Mesenchymal stem cell (in vitro differentiated cells and primary cell): ENCODE data around the gene MMS19.
A peak's percentile ranks its signal among the peaks of the same experiment; 100 is the strongest.

Source experiments
- DNase-seq: peaks from one replicate; pipeline ENCODE4 v3.0.0-alpha.2; 2013
- H2AFZ ChIP-seq: one replicate; pipeline ENCODE4 v1.6.1; 2013; ENCODE audit warnings: low read depth, mild to moderate bottlenecking, control low read depth, inconsistent platforms, low read length, moderate library complexity
- H2AK5ac ChIP-seq: 2 replicates; pipeline ENCODE4 v1.6.1; 2013; ENCODE audit warnings: low read length, moderate library complexity, mild to moderate bottlenecking, inconsistent platforms; ENCODE audit not compliant: severe bottlenecking
- H2BK120ac ChIP-seq: one replicate; pipeline ENCODE4 v1.6.1; 2013; ENCODE audit warnings: low read depth, mild to moderate bottlenecking, inconsistent platforms, low read length, moderate library complexity
- H2BK12ac ChIP-seq, 2 experiments: one replicate each; pipeline ENCODE4 v1.6.1; 2013; ENCODE audit warnings: inconsistent platforms in 2 of 2, low read length in 2 of 2, mild to moderate bottlenecking in 2 of 2, moderate library complexity in 2 of 2, control low read depth in 1 of 2
- H2BK15ac ChIP-seq: one replicate; pipeline ENCODE4 v1.6.1; 2013; ENCODE audit warnings: mild to moderate bottlenecking, low read depth, inconsistent platforms; ENCODE audit not compliant: poor library complexity, severe bottlenecking
- H2BK5ac ChIP-seq: 2 replicates; pipeline ENCODE4 v1.6.1; 2013; ENCODE audit warnings: low read depth, mild to moderate bottlenecking, low read length, control low read depth, inconsistent platforms; ENCODE audit not compliant: poor library complexity, severe bottlenecking
- H3K14ac ChIP-seq, 2 experiments: one replicate each; pipeline ENCODE4 v1.6.1; 2013; ENCODE audit warnings: inconsistent platforms in 2 of 2, low read length in 2 of 2, control low read depth in 1 of 2, mild to moderate bottlenecking in 1 of 2, moderate library complexity in 1 of 2
- H3K18ac ChIP-seq, 2 experiments: one replicate each; pipeline ENCODE4 v1.6.1; 2013; ENCODE audit warnings: inconsistent platforms in 2 of 2, low read length in 2 of 2, control low read depth in 1 of 2, low read depth in 1 of 2, mild to moderate bottlenecking in 1 of 2
- H3K23ac ChIP-seq, 2 experiments: one replicate each; pipeline ENCODE4 v1.6.1; 2013; ENCODE audit warnings: inconsistent platforms in 2 of 2, low read length in 2 of 2, mild to moderate bottlenecking in 2 of 2, moderate library complexity in 2 of 2, control low read depth in 1 of 2
- H3K27ac ChIP-seq: 2 replicates; pipeline ENCODE4 v1.5.1; 2013; ENCODE audit warnings: mild to moderate bottlenecking, moderate library complexity, low read length, control low read depth, inconsistent platforms; ENCODE audit not compliant: poor library complexity, severe bottlenecking
- H3K27me3 ChIP-seq, 2 experiments: 2 replicates each; pipeline versions ENCODE4 v1.6.1 to v1.7.0; 2013; ENCODE audit warnings: low read length in 2 of 2, mild to moderate bottlenecking in 2 of 2, moderate library complexity in 2 of 2, control low read depth in 1 of 2, inconsistent platforms in 1 of 2; ENCODE audit not compliant: control insufficient read depth in 1 of 2, insufficient read depth in 1 of 2
- H3K36me3 ChIP-seq, 2 experiments: 2 replicates each; pipeline versions ENCODE4 v1.6.1 to v1.7.0; 2013; ENCODE audit warnings: low read length in 2 of 2, control low read depth in 1 of 2, inconsistent platforms in 1 of 2, low read depth in 1 of 2, mild to moderate bottlenecking in 1 of 2; ENCODE audit not compliant: insufficient read depth in 2 of 2, control insufficient read depth in 1 of 2
- H3K4ac ChIP-seq, 2 experiments: one replicate each; pipeline ENCODE4 v1.6.1; 2013; ENCODE audit warnings: inconsistent platforms in 2 of 2, low read length in 2 of 2, mild to moderate bottlenecking in 2 of 2, moderate library complexity in 2 of 2, control low read depth in 1 of 2, low read depth in 1 of 2
- H3K4me1 ChIP-seq: 2 replicates; pipeline ENCODE4 v1.6.1; 2013; ENCODE audit warnings: low read depth, low read length, control low read depth; ENCODE audit not compliant: control insufficient read depth, insufficient read depth
- H3K4me2 ChIP-seq: 2 replicates; pipeline ENCODE4 v1.6.1; 2013; ENCODE audit warnings: low read length, mild to moderate bottlenecking, inconsistent platforms; ENCODE audit not compliant: poor library complexity, severe bottlenecking
- H3K4me3 ChIP-seq, 2 experiments: 2 replicates each; pipeline versions ENCODE4 v1.5.1 to v1.7.0; 2013; ENCODE audit warnings: low read length in 2 of 2, mild to moderate bottlenecking in 2 of 2, control low read depth in 1 of 2, low read depth in 1 of 2; ENCODE audit not compliant: insufficient read depth in 1 of 2
- H3K79me1 ChIP-seq: replicated peaks from 2 replicates; pipeline ENCODE4 v1.6.1; 2013; ENCODE audit warnings: mild to moderate bottlenecking, control low read depth, low read length, inconsistent platforms; ENCODE audit not compliant: poor library complexity, severe bottlenecking
- H3K9ac ChIP-seq: 2 replicates; pipeline ENCODE4 v1.7.0; 2013; ENCODE audit warnings: mild to moderate bottlenecking, low read length, moderate library complexity
- H3K9me3 ChIP-seq: 2 replicates; pipeline ENCODE4 v1.7.0; 2013; ENCODE audit warnings: mild to moderate bottlenecking, low read length; ENCODE audit not compliant: control insufficient read depth
- H4K8ac ChIP-seq: one replicate; pipeline ENCODE4 v1.6.1; 2013; ENCODE audit warnings: inconsistent platforms, mild to moderate bottlenecking, low read length, moderate library complexity
- H4K91ac ChIP-seq: one replicate; pipeline ENCODE4 v1.6.1; 2013; ENCODE audit warnings: mild to moderate bottlenecking, low read length, inconsistent platforms
- WGBS: methylation state at CpG from one replicate; pipeline ENCODE4 v1.1.7; 2013; ENCODE audit warnings: mixed read lengths; 5-methylcytosine and 5-hydroxymethylcytosine counted together

Gene MMS19

DNA sequence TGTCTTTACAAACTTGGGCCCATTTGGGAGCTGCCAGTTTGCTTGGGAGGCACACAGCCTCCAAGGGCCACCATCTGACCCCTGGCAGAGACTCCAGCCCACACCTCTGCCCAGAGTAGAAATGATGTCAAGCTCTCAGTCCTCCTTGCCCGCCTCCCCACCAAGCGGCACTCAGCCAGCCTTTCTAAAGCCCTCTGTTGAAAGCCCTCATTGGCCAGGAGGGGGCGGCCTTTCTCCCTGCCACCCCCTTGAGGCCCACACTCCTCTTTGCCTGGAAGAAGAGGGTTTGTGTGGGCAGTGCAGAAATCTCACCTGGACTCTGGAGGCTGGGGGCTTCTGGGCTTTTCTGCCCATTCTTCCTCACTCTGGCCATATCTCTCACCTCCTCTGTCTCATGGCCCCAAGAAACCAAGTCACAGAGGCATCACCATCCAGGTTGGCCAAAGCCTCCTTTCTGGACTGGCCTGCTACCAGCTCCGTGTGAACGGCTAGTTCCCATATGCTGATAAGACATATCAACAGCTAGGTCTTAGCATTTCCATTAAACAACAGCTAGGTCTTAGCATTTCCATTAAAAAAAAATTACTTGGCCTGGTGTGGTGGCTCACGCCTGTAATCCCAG, 36.6 kb upstream of the MMS19 start:
- WGBS = 80% methylated on average over 6 of the region's 6 CpGs

DNA sequence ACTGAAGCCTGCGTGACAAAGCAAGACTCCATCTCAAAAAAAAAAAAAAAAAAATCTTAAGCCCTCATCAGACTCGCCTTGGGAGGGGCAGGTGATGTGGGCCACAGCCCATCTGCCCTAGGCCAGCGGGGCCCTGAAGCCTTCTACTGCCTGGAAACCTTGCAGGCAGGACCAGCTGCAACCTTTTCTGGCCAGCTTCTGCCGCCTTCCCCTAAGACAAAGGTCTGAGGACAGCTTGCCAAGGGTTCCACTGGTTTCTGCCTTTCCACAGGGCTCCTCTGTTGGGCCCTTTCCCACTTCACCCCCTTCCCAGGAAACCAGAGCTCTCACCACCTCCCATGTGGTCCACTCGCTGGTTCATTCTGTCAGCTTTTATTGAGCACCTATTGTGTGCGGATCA, 35.7 kb upstream of the MMS19 start:
- 84% methylated on average over 6 of the region's 6 CpGs for WGBS
- no peak overlapping the region for H4K8ac ChIP-seq
- H2AK5ac ChIP-seq = peak overlapping the region; percentile 92
- no peaks in the 10 kb centered on the region for H3K36me3 ChIP-seq
- no peak overlapping the region for H3K4me3 ChIP-seq
- H3K14ac ChIP-seq = no peak overlapping the region
- H3K27ac ChIP-seq = peak overlapping the region; percentile 65
- H3K18ac ChIP-seq = no peak overlapping the region
- H2AFZ ChIP-seq = no peak overlapping the region
- peaks cover 43% of the 10 kb centered on the region for H3K4me1 ChIP-seq
- no peak overlapping the region for H3K9ac ChIP-seq
- no peak overlapping the region for H2BK15ac ChIP-seq
- H3K4ac ChIP-seq = peak overlapping the region in 1 of 2 experiments; percentile 62
- no peak overlapping the region for H2BK120ac ChIP-seq
- H3K23ac ChIP-seq = peak overlapping the region in 1 of 2 experiments; percentile 29
- no peaks in the 10 kb centered on the region for H3K9me3 ChIP-seq
- no peaks in the 10 kb centered on the region for H3K27me3 ChIP-seq
- H4K91ac ChIP-seq = no peak overlapping the region
- no peak for DNase-seq
- H3K79me1 ChIP-seq = peaks cover 32% of the 10 kb centered on the region
- no peak overlapping the region for H2BK5ac ChIP-seq
- peak overlapping the region in 1 of 2 experiments; percentile 31 for H2BK12ac ChIP-seq
- H3K4me2 ChIP-seq = no peak overlapping the region

More for the DNA sequence above, 36.6 kb upstream of the MMS19 start:
- no peak overlapping the region for H3K4me3 ChIP-seq
- peaks cover 35% of the 10 kb centered on the region for H3K79me1 ChIP-seq
- no peak overlapping the region for H2BK15ac ChIP-seq
- H3K9me3 ChIP-seq = no peaks in the 10 kb centered on the region
- H3K27me3 ChIP-seq = no peaks in the 10 kb centered on the region
- H3K36me3 ChIP-seq = no peaks in the 10 kb centered on the region
- H3K4me2 ChIP-seq = no peak overlapping the region
- no peak overlapping the region for H2AFZ ChIP-seq
- H3K4ac ChIP-seq = no peak overlapping the region
- no peak overlapping the region for H3K14ac ChIP-seq
- no peak overlapping the region for H3K18ac ChIP-seq
- H2BK12ac ChIP-seq = no peak overlapping the region
- no peak overlapping the region for H2BK120ac ChIP-seq
- no peak overlapping the region for H2BK5ac ChIP-seq
- peaks cover 49% of the 10 kb centered on the region for H3K4me1 ChIP-seq
- H3K27ac ChIP-seq = no peak overlapping the region
- DNase-seq = peak; percentile 50
- peak overlapping the region; percentile 11 for H4K91ac ChIP-seq
- peak overlapping the region in 1 of 2 experiments; percentile 67 for H3K23ac ChIP-seq
- H4K8ac ChIP-seq = peak overlapping the region; percentile 12
- H3K9ac ChIP-seq = no peak overlapping the region
- H2AK5ac ChIP-seq = peak overlapping the region; percentile 88

DNA sequence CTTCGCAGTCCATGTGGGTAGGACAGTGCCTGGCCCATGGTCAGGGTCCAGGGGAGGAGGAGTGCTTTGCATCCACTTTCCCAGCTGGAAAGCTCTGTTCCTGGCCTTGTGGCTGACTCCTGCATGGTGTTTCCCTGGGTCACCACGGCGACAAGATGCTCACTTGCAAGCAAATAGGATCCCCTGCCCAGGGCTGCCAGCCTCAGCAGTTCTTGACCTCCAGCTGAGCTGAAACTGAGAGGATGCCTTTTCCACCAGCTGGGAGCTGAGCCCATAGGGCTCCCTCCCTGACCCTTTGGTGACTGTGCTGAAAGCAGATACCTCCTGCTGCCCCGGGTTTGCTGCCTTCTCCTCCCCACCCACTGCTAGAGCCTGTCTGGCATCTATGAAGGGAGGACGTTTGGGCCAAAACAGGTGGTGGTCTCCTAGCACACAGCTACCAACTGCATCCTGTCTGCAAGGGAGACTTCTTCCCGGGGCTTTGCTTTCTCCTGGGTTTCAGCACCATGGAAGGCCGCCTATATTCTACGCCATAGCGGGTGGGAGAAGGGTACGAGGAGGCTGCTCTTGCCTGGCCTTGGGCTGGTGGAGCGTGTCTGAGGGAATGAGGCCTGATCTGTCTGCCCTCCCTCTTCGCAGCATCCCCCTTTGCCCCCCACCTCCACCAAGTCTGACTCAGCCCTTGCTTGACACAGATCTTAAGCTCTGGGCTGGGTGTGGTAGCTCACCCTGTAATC, 34.9 kb upstream of the MMS19 start:
- Histone ChIP-seq H3K9ac (peak overlapping the region; percentile 36), H3K4me2 (no peak overlapping the region), H2AK5ac (no peak overlapping the region), H3K27me3 (no peaks in the 10 kb centered on the region), H2BK120ac (no peak overlapping the region), H3K23ac (no peak overlapping the region), H2AFZ (no peak overlapping the region), H3K9me3 (no peaks in the 10 kb centered on the region), H3K4me1 (peaks cover 39% of the 10 kb centered on the region), H4K8ac (no peak overlapping the region), H3K36me3 (no peaks in the 10 kb centered on the region), H3K79me1 (peaks cover 32% of the 10 kb centered on the region), H3K4me3 (no peak overlapping the region), H2BK15ac (no peak overlapping the region), H3K4ac (no peak overlapping the region), H3K18ac (no peak overlapping the region), H2BK5ac (no peak overlapping the region), H3K27ac (peak overlapping the region; percentile 65), H3K14ac (peak overlapping the region in 1 of 2 experiments; percentile 50), H4K91ac (no peak overlapping the region), H2BK12ac (no peak overlapping the region)
- DNase-seq = peak; percentile 87
- WGBS = 78% methylated on average over 12 of the region's 12 CpGs

DNA sequence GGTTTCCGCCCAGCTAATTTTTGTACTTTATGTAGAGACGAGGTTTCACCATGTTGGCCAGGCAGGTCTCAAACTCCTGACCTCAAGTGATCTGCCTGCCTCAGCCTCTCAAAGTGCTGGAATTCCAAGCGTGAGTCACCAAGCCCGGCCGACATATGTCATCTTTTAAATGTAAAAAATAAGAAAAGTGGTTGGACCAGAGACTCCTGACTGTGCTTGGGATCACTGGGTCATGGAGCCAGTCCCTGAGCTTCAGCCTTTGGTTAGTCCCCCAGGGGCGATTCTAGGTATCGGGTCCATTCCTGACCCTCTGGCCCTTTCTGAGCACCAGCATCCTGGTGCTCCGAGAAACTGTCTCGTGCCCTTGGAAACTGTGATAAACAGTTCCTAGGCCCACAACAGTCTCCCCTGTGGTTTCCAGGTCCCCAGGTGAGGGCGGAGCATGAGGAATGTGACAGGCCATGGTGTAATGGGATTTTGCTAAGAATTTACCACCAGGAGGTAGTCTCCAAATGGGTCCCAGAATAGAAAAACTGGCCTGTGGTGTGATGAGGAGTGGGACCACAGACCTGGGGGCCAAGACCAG, 33.3 kb upstream of the MMS19 start:
- no peak overlapping the region for H2BK5ac ChIP-seq
- H3K27me3 ChIP-seq = no peaks in the 10 kb centered on the region
- H2BK120ac ChIP-seq = no peak overlapping the region
- WGBS = 48% methylated on average over 10 of the region's 10 CpGs
- no peaks in the 10 kb centered on the region for H3K9me3 ChIP-seq
- H2BK12ac ChIP-seq = peak overlapping the region in 1 of 2 experiments; percentile 37
- H4K8ac ChIP-seq = peak overlapping the region; percentile 8
- peak overlapping the region; percentile 27 for H3K27ac ChIP-seq
- H3K79me1 ChIP-seq = peaks cover 21% of the 10 kb centered on the region
- H3K23ac ChIP-seq = no peak overlapping the region
- no peak overlapping the region for H3K4me3 ChIP-seq
- H3K18ac ChIP-seq = peak overlapping the region; percentile 23 to 67
- no peak overlapping the region for H3K4me2 ChIP-seq
- peak overlapping the region; percentile 0 for H4K91ac ChIP-seq
- H3K4ac ChIP-seq = no peak overlapping the region
- no peaks in the 10 kb centered on the region for H3K36me3 ChIP-seq
- H2AK5ac ChIP-seq = peak overlapping the region; percentile 31
- peaks cover 34% of the 10 kb centered on the region for H3K4me1 ChIP-seq
- peak; percentile 73 for DNase-seq
- H3K14ac ChIP-seq = no peak overlapping the region
- peak overlapping the region; percentile 11 for H3K9ac ChIP-seq
- no peak overlapping the region for H2AFZ ChIP-seq
- H2BK15ac ChIP-seq = no peak overlapping the region
